Measurements from ENCODE around the gene CEP85. TPM values are rescaled to one million over a fixed set of nuclear protein-coding genes. Genes with fewer than 3 reads are reported as not detected.
"Not testable (repeated sequence)": the region's sequence is repeated elsewhere in the genome, so short reads cannot be mapped to it uniquely, and the experiment has no call there.

Gene CEP85
- polyA plus RNA-seq, 1 donor from 2014 or later = 6.6 TPM

- Mint-ChIP-seq H3K4me1 (peaks cover 16 to 28% (median 20%) of the 10 kb centered on the region in 3 donors), H3K9me3 (no peaks in the 10 kb centered on the region), H3K4me3 (no peak overlapping the region), H3K36me3 (peaks cover 2% of the 10 kb centered on the region), H3K27ac (no peak overlapping the region), H3K27me3 (no peaks in the 10 kb centered on the region)
Measured at GRCh38 chr1:26296340-26297056, 62.5 kb downstream of the CEP85 start.

- no peak overlapping the region for H3K27ac Mint-ChIP-seq
- H3K4me3 Mint-ChIP-seq = no peak overlapping the region
- H3K4me1 Mint-ChIP-seq = peaks cover 11 to 21% (median 16%) of the 10 kb centered on the region in 3 donors
- no peaks in the 10 kb centered on the region for H3K27me3 Mint-ChIP-seq
- peaks cover 2% of the 10 kb centered on the region for H3K36me3 Mint-ChIP-seq
- no peaks in the 10 kb centered on the region for H3K9me3 Mint-ChIP-seq
Measured at GRCh38 chr1:26297057-26297790, 63.2 kb downstream of the CEP85 start.

- Mint-ChIP-seq H3K27me3 (no peaks in the 10 kb centered on the region), H3K4me3 (no peak overlapping the region), H3K27ac (no peak overlapping the region), H3K9me3 (no peaks in the 10 kb centered on the region), H3K4me1 (peaks cover 9 to 20% (median 13%) of the 10 kb centered on the region in 3 donors), H3K36me3 (peaks cover 2% of the 10 kb centered on the region)
Measured at GRCh38 chr1:26297791-26298124, 63.8 kb downstream of the CEP85 start.

GRCh38 chr1:26300578-26301275 lies 66.7 kb downstream of the CEP85 start:
- H3K4me1 Mint-ChIP-seq = peaks cover 5 to 15% (median 8%) of the 10 kb centered on the region in 3 donors
- no peak overlapping the region for H3K27ac Mint-ChIP-seq
- no peaks in the 10 kb centered on the region for H3K9me3 Mint-ChIP-seq
- no peak overlapping the region for H3K4me3 Mint-ChIP-seq
- H3K36me3 Mint-ChIP-seq = no peaks in the 10 kb centered on the region
- H3K27me3 Mint-ChIP-seq = no peaks in the 10 kb centered on the region

GRCh38 chr1:26302733-26303405 lies 68.9 kb downstream of the CEP85 start:
- Mint-ChIP-seq H3K9me3 (no peaks in the 10 kb centered on the region), H3K4me1 (peaks cover 20 to 32% (median 26%) of the 10 kb centered on the region in 3 donors), H3K36me3 (peaks cover 3% of the 10 kb centered on the region), H3K27ac (no peak overlapping the region), H3K27me3 (no peaks in the 10 kb centered on the region), H3K4me3 (peak overlapping the region in 2 of 4 donors; percentile 7 to 20)

- Mint-ChIP-seq H3K27me3 (no peaks in the 10 kb centered on the region), H3K27ac (peak overlapping the region; percentile 92 to 98 (median 96)), H3K9me3 (no peaks in the 10 kb centered on the region), H3K4me3 (peak overlapping the region; percentile 93 to 100 (median 97)), H3K36me3 (peaks cover 3% of the 10 kb centered on the region), H3K4me1 (peaks cover 20 to 24% (median 23%) of the 10 kb centered on the region in 3 donors)
Measured at GRCh38 chr1:26305667-26306289, 71.8 kb downstream of the CEP85 start.

GRCh38 chr1:26306290-26307229 lies 72.6 kb downstream of the CEP85 start, which contains the start of gene UBXN11:
Gene UBXN11, minus strand, starts transcription at chr1:26306636. Its CDS starts 3,753 bp downstream, at chr1:26302883.
- H3K4me3 Mint-ChIP-seq = peak within 1 kb of the TSS; percentile 93 to 100 (median 97)
- no peaks in the 10 kb centered on the region for H3K9me3 Mint-ChIP-seq
- H3K27ac Mint-ChIP-seq = peak within 1 kb of the TSS; percentile 92 to 98 (median 96)
- H3K36me3 Mint-ChIP-seq = peaks cover 3% of the 10 kb centered on the region
- H3K4me1 Mint-ChIP-seq = peaks cover 20 to 24% (median 23%) of the 10 kb centered on the region in 3 donors
- no peaks in the 10 kb centered on the region for H3K27me3 Mint-ChIP-seq

- Mint-ChIP-seq H3K27ac (peak overlapping the region; percentile 37 to 92 (median 92)), H3K27me3 (no peaks in the 10 kb centered on the region), H3K4me1 (peaks cover 20 to 28% (median 28%) of the 10 kb centered on the region in 3 donors), H3K9me3 (no peaks in the 10 kb centered on the region), H3K36me3 (peaks cover 5% of the 10 kb centered on the region), H3K4me3 (peak overlapping the region; percentile 91 to 100 (median 94))
Measured at GRCh38 chr1:26307363-26307781, 73.4 kb downstream of the CEP85 start.

- Mint-ChIP-seq H3K27ac (peak overlapping the region in 2 of 3 donors; percentile 92), H3K4me1 (peaks cover 24 to 32% (median 31%) of the 10 kb centered on the region in 3 donors), H3K4me3 (peak overlapping the region in 3 of 4 donors; percentile 9 to 100 (median 93))
- not testable (repeated sequence) for H3K36me3 Mint-ChIP-seq, H3K27me3 Mint-ChIP-seq, H3K9me3 Mint-ChIP-seq
Measured at GRCh38 chr1:26307966-26308899, 74.2 kb downstream of the CEP85 start.

- Mint-ChIP-seq H3K4me1 (peaks cover 31 to 40% (median 39%) of the 10 kb centered on the region in 3 donors), H3K9me3 (no peaks in the 10 kb centered on the region), H3K27me3 (no peaks in the 10 kb centered on the region), H3K36me3 (peaks cover 9% of the 10 kb centered on the region), H3K4me3 (peak overlapping the region; percentile 86 to 99 (median 90)), H3K27ac (peak overlapping the region; percentile 74 to 97 (median 92))
Measured at GRCh38 chr1:26314501-26314900, 80.5 kb downstream of the CEP85 start.

GRCh38 chr1:26315874-26316850 lies 82.2 kb downstream of the CEP85 start:
- H3K27ac Mint-ChIP-seq = peak overlapping the region; percentile 74 to 97 (median 92)
- peak overlapping the region; percentile 93 to 100 (median 100) for H3K4me3 Mint-ChIP-seq

More at GRCh38 chr1:26315874-26316850, 82.2 kb downstream of the CEP85 start:
- H3K9me3 Mint-ChIP-seq = no peaks in the 10 kb centered on the region
- no peaks in the 10 kb centered on the region for H3K27me3 Mint-ChIP-seq
- H3K4me1 Mint-ChIP-seq = peaks cover 32 to 43% (median 40%) of the 10 kb centered on the region in 3 donors
- H3K36me3 Mint-ChIP-seq = peaks cover 14% of the 10 kb centered on the region

All from IgD-negative memory B cell (primary cell).